Erythroblast (primary cell): Measurements from ENCODE around the gene UGT1A4.

Experiments
- GATA1 ChIP-seq: IDR thresholded peaks from 2 replicates; pipeline ENCODE4 v1.6.1; 2011; ENCODE audit warnings: low read depth, mild to moderate bottlenecking, control low read depth, low read length, moderate library complexity
- POLR2A ChIP-seq: IDR thresholded peaks from 2 replicates; pipeline ENCODE4 v1.6.1; 2011; ENCODE audit warnings: mild to moderate bottlenecking, low read length

GRCh38 chr2:233803994-233804393, 85.5 kb downstream of the UGT1A4 start:
- TF ChIP-seq POLR2A (no peak), GATA1 (no peak)
